ENCODE data around the gene THRAP3. TPM values are rescaled to one million over a fixed set of nuclear protein-coding genes. Genes with fewer than 3 reads are reported as not detected.
A peak's percentile ranks its signal among the peaks of the same experiment; 100 is the strongest.

THRAP3 gene
- total RNA-seq, 1 experiment from 2014 or later: 133 TPM

DNA sequence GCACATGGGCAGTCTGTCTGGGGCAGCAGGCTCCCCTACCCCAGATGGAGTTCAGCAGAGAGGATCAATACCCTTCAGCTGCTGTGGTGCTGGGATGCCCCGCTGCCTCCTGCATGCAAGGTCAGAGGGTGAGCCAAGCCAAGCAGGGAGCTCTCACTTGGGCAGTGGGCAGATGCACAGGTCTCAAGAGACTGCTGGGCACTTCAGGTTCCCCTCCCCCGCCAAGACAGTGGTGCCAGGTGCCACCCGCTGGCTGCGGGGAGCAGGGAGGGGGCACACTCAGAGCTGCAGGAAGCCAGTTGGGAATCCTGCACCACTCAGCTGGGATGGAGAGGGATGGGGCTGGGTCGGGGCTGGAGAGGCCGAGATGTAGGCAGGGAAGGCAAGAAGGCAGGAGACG, 115.0 kb downstream of the THRAP3 start:
- POLR2A ChIA-PET (ENCODE audit: low non-redundant PET): no interaction called here
- BruUV-seq (replicated peaks): no TSS peak
- intact Hi-C loops (cut with micrococcal nuclease; ENCODE audit: unreplicated experiment): no loop called here

GRCh38 chr1:36339615-36340014, 115.4 kb downstream of the THRAP3 start:
- no peak overlapping the region for H3K27ac ChIP-seq (ENCODE audit: low read depth, low read length, poor library complexity, severe bottlenecking)
- no peaks in the 10 kb centered on the region for H3K27me3 ChIP-seq (replicated peaks; ENCODE audit: insufficient read depth, low read depth, low read length, poor library complexity)
- intact Hi-C loops (cut with micrococcal nuclease; ENCODE audit: unreplicated experiment): no loop called here
- H3K4me3 ChIP-seq (ENCODE audit: low read depth, low read length, poor library complexity, severe bottlenecking): no peak overlapping the region
- no peaks in the 10 kb centered on the region for H3K9me3 ChIP-seq (ENCODE audit: low read depth, low read length, poor library complexity, severe bottlenecking)
- DNase-seq (ENCODE audit: low spot score): no peak
- CTCF ChIA-PET: no interaction called here
- H3K36me3 ChIP-seq (ENCODE audit: insufficient read depth, low read length, poor library complexity, severe bottlenecking): peaks cover 17% of the 10 kb centered on the region
- POLR2A ChIA-PET (ENCODE audit: low non-redundant PET): no interaction called here
- no peaks in the 10 kb centered on the region for H3K4me1 ChIP-seq (ENCODE audit: insufficient read depth, low read length, poor library complexity, severe bottlenecking)
- TSS peak; percentile 77 for BruUV-seq (replicated peaks)
- TF ChIP-seq, protein P1, sequence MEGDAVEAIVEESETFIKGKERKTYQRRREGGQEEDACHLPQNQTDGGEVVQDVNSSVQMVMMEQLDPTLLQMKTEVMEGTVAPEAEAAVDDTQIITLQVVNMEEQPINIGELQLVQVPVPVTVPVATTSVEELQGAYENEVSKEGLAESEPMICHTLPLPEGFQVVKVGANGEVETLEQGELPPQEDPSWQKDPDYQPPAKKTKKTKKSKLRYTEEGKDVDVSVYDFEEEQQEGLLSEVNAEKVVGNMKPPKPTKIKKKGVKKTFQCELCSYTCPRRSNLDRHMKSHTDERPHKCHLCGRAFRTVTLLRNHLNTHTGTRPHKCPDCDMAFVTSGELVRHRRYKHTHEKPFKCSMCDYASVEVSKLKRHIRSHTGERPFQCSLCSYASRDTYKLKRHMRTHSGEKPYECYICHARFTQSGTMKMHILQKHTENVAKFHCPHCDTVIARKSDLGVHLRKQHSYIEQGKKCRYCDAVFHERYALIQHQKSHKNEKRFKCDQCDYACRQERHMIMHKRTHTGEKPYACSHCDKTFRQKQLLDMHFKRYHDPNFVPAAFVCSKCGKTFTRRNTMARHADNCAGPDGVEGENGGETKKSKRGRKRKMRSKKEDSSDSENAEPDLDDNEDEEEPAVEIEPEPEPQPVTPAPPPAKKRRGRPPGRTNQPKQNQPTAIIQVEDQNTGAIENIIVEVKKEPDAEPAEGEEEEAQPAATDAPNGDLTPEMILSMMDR (conservative IDR thresholded peaks at IDR 0.05; ENCODE audit: low read depth, low read length): no peak
- TF ChIP-seq EZH2 (IDR thresholded peaks at IDR 0.05; ENCODE audit: borderline replicate concordance, low read depth, low read length, poor library complexity, severe bottlenecking): no peak

More for the DNA sequence above, 115.0 kb downstream of the THRAP3 start:
- Histone ChIP-seq H3K9me3 (ENCODE audit: low read depth, low read length, poor library complexity, severe bottlenecking) (no peaks in the 10 kb centered on the region), H3K4me1 (ENCODE audit: insufficient read depth, low read length, poor library complexity, severe bottlenecking) (no peaks in the 10 kb centered on the region), H3K27ac (ENCODE audit: low read depth, low read length, poor library complexity, severe bottlenecking) (no peak overlapping the region), H3K36me3 (ENCODE audit: insufficient read depth, low read length, poor library complexity, severe bottlenecking) (peaks cover 15% of the 10 kb centered on the region), H3K4me3 (ENCODE audit: low read depth, low read length, poor library complexity, severe bottlenecking) (no peak overlapping the region), H3K27me3 (replicated peaks; ENCODE audit: insufficient read depth, low read depth, low read length, poor library complexity) (no peaks in the 10 kb centered on the region)
- no peak for DNase-seq (ENCODE audit: low spot score)
- no peak for TF ChIP-seq EZH2 (IDR thresholded peaks at IDR 0.05; ENCODE audit: borderline replicate concordance, low read depth, low read length, poor library complexity, severe bottlenecking)
- TF ChIP-seq, protein P1 (conservative IDR thresholded peaks at IDR 0.05; ENCODE audit: low read depth, low read length): no peak
- CTCF ChIA-PET: no interaction called here

DNA sequence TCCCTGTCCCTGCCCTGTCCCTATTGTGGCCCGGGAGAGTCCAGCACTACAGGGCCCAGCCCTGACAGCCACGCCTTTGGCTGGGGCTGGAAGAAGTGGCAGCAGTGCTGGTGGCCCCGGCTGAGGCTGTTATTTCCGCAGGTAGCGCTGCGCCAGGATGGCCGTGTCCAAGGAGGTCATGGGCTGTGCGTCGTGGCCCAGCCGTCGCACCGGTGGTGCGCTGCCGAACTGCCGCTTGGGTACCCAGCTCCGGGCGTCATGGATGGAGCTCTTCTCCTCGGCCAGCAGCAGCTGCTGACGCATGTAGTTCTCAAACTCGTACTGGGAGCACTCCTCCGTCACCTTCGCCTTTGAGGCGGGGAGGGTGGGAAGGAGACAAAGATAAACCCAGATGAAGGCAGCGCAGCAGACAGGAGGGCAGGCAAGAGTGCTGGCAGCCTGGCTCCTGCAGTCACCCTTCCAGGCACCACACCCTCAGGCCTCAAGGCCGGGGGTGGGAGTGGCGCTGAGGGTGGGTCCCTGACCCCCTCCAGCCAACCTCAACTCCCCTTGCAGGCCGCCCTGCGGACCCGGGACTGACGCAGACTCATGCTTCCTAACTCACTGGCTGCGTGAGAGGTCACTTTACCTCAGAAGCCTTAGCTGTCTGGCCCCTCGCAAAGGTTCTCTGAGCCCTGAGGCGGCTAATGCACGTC, 117.5 kb downstream of the THRAP3 start:
- TF ChIP-seq, protein P1 (conservative IDR thresholded peaks at IDR 0.05; ENCODE audit: low read depth, low read length): no peak
- no peak for TF ChIP-seq EZH2 (IDR thresholded peaks at IDR 0.05; ENCODE audit: borderline replicate concordance, low read depth, low read length, poor library complexity, severe bottlenecking)
- BruUV-seq (replicated peaks): no TSS peak
- H3K27ac ChIP-seq (ENCODE audit: low read depth, low read length, poor library complexity, severe bottlenecking): no peak overlapping the region
- H3K36me3 ChIP-seq (ENCODE audit: insufficient read depth, low read length, poor library complexity, severe bottlenecking): peaks cover 30% of the 10 kb centered on the region
- no peaks in the 10 kb centered on the region for H3K9me3 ChIP-seq (ENCODE audit: low read depth, low read length, poor library complexity, severe bottlenecking)
- no peak overlapping the region for H3K4me3 ChIP-seq (ENCODE audit: low read depth, low read length, poor library complexity, severe bottlenecking)
- ChIA-PET CTCF (interaction anchor here (0.6 kb wide), 1 partner anchor 27 kb away, joined by 3 read pairs; no protein-coding TSS in a partner anchor), POLR2A (ENCODE audit: low non-redundant PET) (interaction anchor here (0.6 kb wide), 1 partner anchor 45 kb away, joined by 3 read pairs; no protein-coding TSS in a partner anchor)
- H3K27me3 ChIP-seq (replicated peaks; ENCODE audit: insufficient read depth, low read depth, low read length, poor library complexity): no peaks in the 10 kb centered on the region
- no peaks in the 10 kb centered on the region for H3K4me1 ChIP-seq (ENCODE audit: insufficient read depth, low read length, poor library complexity, severe bottlenecking)
- intact Hi-C loops (cut with micrococcal nuclease; ENCODE audit: unreplicated experiment): loop anchor here (2.0 kb wide), 1 partner anchor 79 kb away; no protein-coding TSS in a partner anchor
- DNase-seq (ENCODE audit: low spot score): no peak
